GM18508 (cell line): ENCODE measurements around the gene CTNNB1.
"Not testable (repeated sequence)": the region's sequence is repeated elsewhere in the genome, so short reads cannot be mapped to it uniquely, and the experiment has no call there.

Experiments
- ATAC-seq: cut with Tn5 transposase; IDR thresholded peaks from one replicate; pipeline ENCODE4 v1.9.1; 2021; ENCODE audit warnings: moderate number of reproducible peaks; ENCODE audit not compliant: insufficient read depth, unreplicated experiment

Gene CTNNB1

GRCh38 chr3:41247055-41248004, 48.0 kb downstream of the CTNNB1 start:
- no peak for ATAC-seq

GRCh38 chr3:41248525-41248924, 49.2 kb downstream of the CTNNB1 start:
- no peak for ATAC-seq

- ATAC-seq: no peak
These were observed 50.0 kb downstream of the CTNNB1 start for GRCh38 chr3:41249318-41249717.

GRCh38 chr3:41250825-41251224, 51.5 kb downstream of the CTNNB1 start:
- no peak for ATAC-seq

DNA sequence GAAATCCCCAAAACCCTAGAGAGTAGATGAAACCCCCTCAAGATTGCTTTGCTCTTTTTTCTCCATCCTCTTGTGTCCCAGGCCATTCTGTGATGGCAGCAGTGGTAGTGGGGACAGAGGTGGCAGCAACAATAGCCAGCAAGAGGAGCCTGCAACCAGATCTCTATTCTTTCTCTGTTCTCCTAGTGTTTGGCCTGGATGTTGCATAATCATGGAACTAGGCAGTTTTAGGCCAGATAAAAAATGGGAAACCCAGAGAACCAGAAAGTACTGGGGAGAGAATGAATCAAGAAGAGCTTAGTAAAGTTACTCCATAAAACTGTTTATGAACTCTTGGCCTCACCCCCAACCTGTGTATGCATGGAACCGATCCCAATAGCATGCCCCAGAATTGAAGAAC, 52.3 kb downstream of the CTNNB1 start:
- no peak for ATAC-seq

GRCh38 chr3:41258239-41258800, 59.0 kb downstream of the CTNNB1 start:
- ATAC-seq: no peak

DNA sequence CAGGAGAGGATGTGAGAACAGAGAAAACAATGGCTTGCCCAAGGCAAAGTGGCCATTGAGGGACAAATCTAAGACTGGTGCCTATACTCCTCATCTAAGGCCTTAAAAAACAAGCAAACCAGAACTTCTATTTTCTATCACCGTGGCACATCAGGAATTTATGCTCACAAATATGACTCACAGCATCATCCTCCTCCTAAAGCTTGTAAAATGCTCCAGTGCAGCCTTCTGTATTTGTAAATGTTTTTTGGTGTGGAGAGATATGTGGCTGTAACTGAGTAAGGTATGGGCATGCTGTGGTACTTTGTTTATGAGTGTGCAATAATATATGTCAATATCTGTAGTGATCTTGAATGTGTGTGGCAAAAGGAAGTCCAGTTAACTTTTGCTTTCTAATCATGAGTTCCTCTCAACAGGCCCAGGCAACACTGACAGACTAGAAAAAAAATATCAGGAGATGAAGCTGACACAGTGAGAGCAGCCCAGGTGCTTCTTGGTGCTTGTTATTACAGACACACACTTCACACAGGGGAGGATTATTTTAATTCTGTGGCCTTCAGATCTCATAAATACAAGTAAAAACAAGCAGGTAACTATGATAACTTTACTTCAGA, 60.3 kb downstream of the CTNNB1 start:
- no peak for ATAC-seq

GRCh38 chr3:41260063-41260450, 60.8 kb downstream of the CTNNB1 start:
- no peak for ATAC-seq

DNA sequence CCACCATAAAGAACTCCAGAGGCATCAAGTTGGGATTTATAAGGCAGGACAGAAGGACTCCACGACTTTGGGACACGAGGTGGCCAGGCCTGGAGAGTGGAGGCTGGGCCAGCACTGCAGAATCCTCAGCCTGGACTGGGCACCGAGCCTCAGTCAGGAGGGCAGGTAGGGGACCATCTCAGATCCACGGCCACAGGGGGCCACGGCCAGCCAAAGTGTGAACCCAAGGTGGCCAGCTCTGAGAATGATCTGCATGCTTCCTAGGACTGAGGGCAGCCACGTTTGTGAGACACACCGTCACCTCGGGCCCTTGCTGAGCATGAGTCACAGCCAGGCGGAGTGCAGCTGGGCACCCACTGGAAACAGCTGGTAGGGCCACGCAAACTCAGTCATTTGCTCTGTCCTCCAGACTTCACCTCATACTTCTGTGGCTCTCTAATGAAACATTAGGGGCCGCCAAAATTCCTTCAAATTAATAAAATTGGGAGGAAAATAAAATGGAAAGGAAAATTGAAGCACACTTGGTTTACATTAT, 65.8 kb downstream of the CTNNB1 start:
- no peak for ATAC-seq

DNA sequence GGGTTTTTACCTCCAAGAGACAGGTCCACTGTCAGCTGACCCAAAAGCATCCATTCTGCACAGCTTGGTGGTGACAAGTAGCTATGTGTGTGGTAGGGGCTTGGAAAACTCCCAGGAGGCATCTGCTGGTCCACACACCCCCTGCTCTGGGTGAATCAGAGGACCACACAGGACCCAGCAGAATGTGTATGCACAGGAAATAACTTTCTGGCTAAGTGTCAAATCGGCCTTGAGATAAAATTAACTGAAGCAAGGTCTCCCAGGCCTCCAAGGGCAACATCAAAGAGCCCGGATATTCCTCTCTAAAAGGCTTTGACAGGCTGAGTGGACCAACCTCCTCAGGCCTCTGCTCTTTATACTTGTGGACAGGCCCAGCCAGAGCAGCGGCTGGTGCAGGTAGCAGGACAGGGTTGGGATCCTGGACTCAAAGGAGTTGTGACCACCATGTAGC, 66.5 kb downstream of the CTNNB1 start:
- ATAC-seq: no peak

DNA sequence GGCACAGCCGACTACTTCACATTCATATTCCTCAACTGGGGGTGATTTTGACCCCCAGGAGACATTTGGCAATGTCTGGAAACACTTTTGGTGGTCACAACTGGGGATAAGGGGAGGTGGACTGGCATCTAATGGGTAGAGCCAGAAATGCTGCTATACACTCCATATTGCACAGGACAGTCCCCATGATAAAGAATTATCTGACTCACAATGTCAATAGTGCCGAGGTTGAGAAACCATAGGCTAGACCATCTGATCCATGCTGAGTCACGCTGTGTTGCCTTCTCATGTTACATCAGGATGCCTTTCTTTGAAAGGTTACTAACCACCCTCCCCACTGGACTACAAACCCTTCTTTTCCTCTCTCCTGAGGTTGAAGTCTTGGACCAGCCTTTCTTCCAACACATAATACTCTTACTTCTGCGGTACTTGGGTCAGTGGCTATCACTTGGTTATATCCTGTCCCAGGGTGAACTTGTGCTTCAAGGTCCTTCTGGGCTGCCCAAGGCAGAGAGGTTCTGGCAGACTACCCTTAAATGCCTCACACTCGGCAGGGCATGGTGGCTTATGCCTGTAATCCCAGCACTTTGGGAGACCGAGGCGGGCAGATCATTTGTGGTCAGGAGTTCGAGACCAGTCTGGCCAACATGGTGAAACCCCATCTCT, 68.8 kb downstream of the CTNNB1 start:
- no peak for ATAC-seq

GRCh38 chr3:41272667-41273066, 73.4 kb downstream of the CTNNB1 start:
- no peak for ATAC-seq

GRCh38 chr3:41274944-41275668, 75.8 kb downstream of the CTNNB1 start:
- no peak for ATAC-seq

DNA sequence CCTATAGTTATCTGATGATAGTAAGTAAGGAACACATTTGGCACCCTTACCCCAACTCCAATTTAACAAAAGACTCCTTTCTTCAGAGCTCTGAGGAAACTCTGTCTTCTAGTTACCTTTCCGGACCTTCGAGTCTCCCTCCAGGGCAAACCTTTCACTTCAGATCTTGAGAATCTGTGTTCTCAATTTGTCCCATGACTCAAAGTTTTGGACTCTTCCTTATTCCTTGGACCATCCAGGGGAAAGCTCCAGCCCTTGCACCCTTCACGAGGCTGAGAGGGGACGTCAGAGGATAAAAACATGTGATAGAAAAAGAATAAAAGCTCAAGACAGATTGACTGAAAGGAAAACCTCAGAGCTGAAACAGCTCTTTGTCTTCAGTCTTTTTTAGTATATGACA, 76.9 kb downstream of the CTNNB1 start:
- no peak for ATAC-seq

- no peak for ATAC-seq
These were observed 78.6 kb downstream of the CTNNB1 start for GRCh38 chr3:41277790-41278465.

- ATAC-seq: not testable (repeated sequence)
These were observed 85.6 kb downstream of the CTNNB1 start for GRCh38 chr3:41284934-41285333.

DNA sequence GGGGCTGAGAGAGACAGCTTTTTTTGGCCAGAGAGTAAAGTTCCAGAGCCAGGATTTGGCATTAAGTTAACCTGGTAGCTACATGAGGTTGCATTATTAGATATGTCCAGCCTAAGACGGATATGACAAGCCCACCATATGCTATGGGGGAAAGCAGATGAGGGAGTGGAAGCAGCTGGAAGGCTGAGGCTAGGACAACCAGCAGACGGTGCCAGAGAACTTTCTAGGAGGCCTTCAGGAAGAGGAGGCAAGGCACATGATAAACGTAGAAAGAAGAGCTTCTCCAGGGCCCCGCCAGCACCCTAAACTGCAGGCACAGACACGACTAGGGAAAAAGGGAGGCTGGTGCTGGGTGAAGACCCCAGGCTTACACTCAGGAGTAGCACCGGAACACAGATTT, 87.0 kb downstream of the CTNNB1 start:
- ATAC-seq: no peak

DNA sequence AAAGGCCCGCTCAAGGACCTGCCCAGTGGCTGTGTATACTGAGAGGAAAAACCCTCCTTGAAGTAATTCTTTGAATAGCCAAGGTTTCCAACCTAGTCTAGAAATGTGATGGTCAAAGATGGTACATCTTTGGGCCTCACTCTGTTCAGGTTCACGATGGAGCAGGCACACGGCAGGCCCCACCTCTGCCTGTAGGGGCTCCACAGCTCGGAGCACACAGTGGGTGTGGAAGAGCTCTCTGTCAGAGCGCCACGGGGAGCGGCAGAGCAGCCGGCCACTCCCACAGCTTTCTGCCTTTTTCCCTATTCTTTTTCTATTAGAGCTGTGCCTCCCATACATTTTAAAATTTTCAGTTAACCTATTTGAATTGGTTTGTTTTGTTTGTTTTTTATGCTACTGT, 89.5 kb downstream of the CTNNB1 start:
- ATAC-seq: no peak
